Stomach (tissue), 9 donors: ENCODE results near the gene PRR18. TPM values are rescaled to one million over a fixed set of nuclear protein-coding genes. Genes with fewer than 3 reads are reported as not detected.
A peak's percentile ranks its signal among the peaks of the same experiment; 100 is the strongest.

ENCODE experiments used
- DNase-seq, 2 donors: peaks; one replicate each; pipeline versions ENCODE4 v3.0.0 to v3.0.0-alpha.2; 2013 to 2019
- H3K27ac ChIP-seq, 5 donors: fragments of 200-600 bp in 4 of 5; sonication (generic) in 4 of 5; one replicate each; pipeline ENCODE4 v1.5.1; 2013 to 2019; ENCODE audit warnings: mild to moderate bottlenecking in 1 of 5, moderate library complexity in 1 of 5
- H3K27me3 ChIP-seq, 3 donors: fragments of 200-600 bp; sonication (generic); one replicate each; pipeline ENCODE4 v1.5.1; 2017 to 2019; ENCODE audit warnings: mixed run types in 1 of 3
- H3K36me3 ChIP-seq, 4 donors: fragments of 200-600 bp; sonication (generic); 1 replicate in 3 of 4; 2 replicates in 1 of 4; pipeline ENCODE4 v1.5.1; 2016 to 2019
- H3K4me1 ChIP-seq, 4 donors: fragments of 200-600 bp; sonication (generic); one replicate each; pipeline ENCODE4 v1.5.1; 2016 to 2019
- H3K4me3 ChIP-seq, 4 donors: fragments of 200-600 bp; sonication (generic) in 3 of 4; one replicate each; pipeline ENCODE4 v1.5.1; 2016 to 2019; ENCODE audit warnings: mild to moderate bottlenecking in 1 of 4
- H3K9me3 ChIP-seq, 4 donors: fragments of 200-600 bp; sonication (generic); one replicate each; pipeline ENCODE4 v1.5.1; 2016 to 2019
- CTCF ChIP-seq, 7 experiments: fragments of 450-650 bp in 4 of 7; fragments of 200-600 bp in 3 of 7; sonication (generic) in 3 of 7; IDR thresholded peaks; one replicate each; pipeline ENCODE4 v1.5.1; 2016 to 2019; ENCODE audit warnings: antibody characterized with exemption in 7 of 7, control low read depth in 2 of 7, mild to moderate bottlenecking in 1 of 7
- EP300 ChIP-seq: sonication (generic); formaldehyde crosslinking; IDR thresholded peaks from one replicate; pipeline ENCODE4 v1.6.1; 2017; ENCODE audit warnings: antibody characterized with exemption
- POLR2A ChIP-seq, 4 donors: fragments of 450-650 bp; IDR thresholded peaks; one replicate each; pipeline ENCODE4 v1.6.1; 2016; ENCODE audit warnings: antibody characterized with exemption in 4 of 4, control low read depth in 2 of 4, mild to moderate bottlenecking in 1 of 4, moderate library complexity in 1 of 4
- POLR2AphosphoS5 ChIP-seq, 3 donors: sonication (generic); formaldehyde crosslinking; IDR thresholded peaks; one replicate each; pipeline ENCODE4 v1.6.1; 2016; ENCODE audit warnings: antibody characterized with exemption in 3 of 3
- WGBS, 5 donors: extraction: QIAGEN DNeasy Blood & Tissue Kit in 3 of 5; methylation state at CpG; one replicate each; pipeline versions ENCODE4 v1.1.5 to v1.1.7; 2013 to 2018; 5-methylcytosine and 5-hydroxymethylcytosine counted together
- intact Hi-C: fragments of 100-400 bp; cut with DNase I; formaldehyde crosslinking; loops from one replicate; pipeline ENCODE4 v1.15.1; 2023; ENCODE audit warnings: low total_unique reads
- polyA plus RNA-seq, 3 donors: library from polyadenylated mRNA; stranded (reverse); fragments of 200-250 nt; gene quantifications; one replicate each; pipeline ENCODE4 v1.2.3, GENCODE V29; 2013
- total RNA-seq, 5 donors: library from RNA; depleted of rRNA; stranded (reverse); fragments of >200 nt; gene quantifications; one replicate each; pipeline versions ENCODE4 v1.1.0 to v1.2.3, GENCODE V29; 2014 to 2016
- donor health status: healthy with polysubstance abuse.
- donor health status: Bipolar disorder and iron deficiency.
- donor health status: healthy.

Gene PRR18
- total and polyA plus RNA-seq, 8 donors, result 0.18 TPM; not detected in 7

- Histone ChIP-seq H3K4me3 (no peak overlapping the region), H3K27me3 (no peaks in the 10 kb centered on the region), H3K27ac (peak overlapping the region in 1 of 5 donors; percentile 36), H3K9me3 (no peaks in the 10 kb centered on the region), H3K36me3 (peaks cover 6 to 50% (median 48%) of the 10 kb centered on the region in 4 donors), H3K4me1 (peaks cover 10 to 56% (median 39%) of the 10 kb centered on the region in 4 donors)
- intact Hi-C loops, result no loop called here
- DNase-seq, result peak in 1 of 2 donors; percentile 33
- 79 to 84% (median 82%) methylated on average over 23 of the region's 23 CpGs for WGBS, 5 donors
- TF ChIP-seq POLR2AphosphoS5 (IDR thresholded peaks at IDR 0.05) (no peak), EP300 (no peak), CTCF (IDR thresholded peaks at IDR 0.05) (no peak), POLR2A (IDR thresholded peaks at IDR 0.05) (no peak)
Measured at GRCh38 chr6:166333172-166333995, 25.2 kb upstream of the PRR18 start.

GRCh38 chr6:166331503-166332415 is 23.6 kb upstream of the PRR18 start:
- Histone ChIP-seq H3K9me3 (no peaks in the 10 kb centered on the region), H3K4me1 (peaks cover 10 to 47% (median 34%) of the 10 kb centered on the region in 4 donors), H3K4me3 (no peak overlapping the region), H3K36me3 (peaks cover 7 to 51% (median 47%) of the 10 kb centered on the region in 4 donors), H3K27me3 (no peaks in the 10 kb centered on the region), H3K27ac (no peak overlapping the region)
- no peak for DNase-seq
- no peak for TF ChIP-seq EP300
- no peak for TF ChIP-seq POLR2A (IDR thresholded peaks at IDR 0.05)
- no peak for TF ChIP-seq POLR2AphosphoS5 (IDR thresholded peaks at IDR 0.05)
- TF ChIP-seq CTCF (IDR thresholded peaks at IDR 0.05), result no peak
- intact Hi-C loops, result no loop called here
- 71 to 77% (median 73%) methylated on average over 13 of the region's 13 CpGs for WGBS, 5 donors

GRCh38 chr6:166330612-166331011 is 22.4 kb upstream of the PRR18 start:
- TF ChIP-seq EP300 (no peak), CTCF (IDR thresholded peaks at IDR 0.05) (no peak), POLR2AphosphoS5 (IDR thresholded peaks at IDR 0.05) (no peak), POLR2A (IDR thresholded peaks at IDR 0.05) (no peak)
- WGBS, 5 donors, result 32 to 42% (median 38%) methylated on average over 9 to 11 of the region's 11 CpGs
- H3K36me3 ChIP-seq, result peaks cover 8 to 50% (median 47%) of the 10 kb centered on the region in 4 donors
- H3K9me3 ChIP-seq, result no peaks in the 10 kb centered on the region
- H3K27me3 ChIP-seq, result no peaks in the 10 kb centered on the region
- peaks cover 10 to 47% (median 33%) of the 10 kb centered on the region in 4 donors for H3K4me1 ChIP-seq
- no peak overlapping the region for H3K4me3 ChIP-seq
- no peak overlapping the region for H3K27ac ChIP-seq
- DNase-seq, result peak; percentile 59 to 69
- intact Hi-C loops, result no loop called here

GRCh38 chr6:166325383-166326042 is 17.3 kb upstream of the PRR18 start:
- Histone ChIP-seq H3K27me3 (no peaks in the 10 kb centered on the region), H3K27ac (no peak overlapping the region), H3K4me3 (no peak overlapping the region), H3K36me3 (peaks cover 20 to 86% (median 82%) of the 10 kb centered on the region in 4 donors), H3K4me1 (peaks cover under 1 to 9% (median 5%) of the 10 kb centered on the region in 4 donors), H3K9me3 (no peaks in the 10 kb centered on the region)
- intact Hi-C loops, result no loop called here
- TF ChIP-seq EP300, result no peak
- no peak for TF ChIP-seq POLR2AphosphoS5 (IDR thresholded peaks at IDR 0.05)
- no peak for TF ChIP-seq POLR2A (IDR thresholded peaks at IDR 0.05)
- 75 to 87% (median 81%) methylated on average over 6 of the region's 6 CpGs for WGBS, 5 donors
- DNase-seq, result no peak
